ENCODE data around the gene ARID3C.
"Not testable (repeated sequence)": the region's sequence is repeated elsewhere in the genome, so short reads cannot be mapped to it uniquely, and the experiment has no call there.

Gene ARID3C

DNA sequence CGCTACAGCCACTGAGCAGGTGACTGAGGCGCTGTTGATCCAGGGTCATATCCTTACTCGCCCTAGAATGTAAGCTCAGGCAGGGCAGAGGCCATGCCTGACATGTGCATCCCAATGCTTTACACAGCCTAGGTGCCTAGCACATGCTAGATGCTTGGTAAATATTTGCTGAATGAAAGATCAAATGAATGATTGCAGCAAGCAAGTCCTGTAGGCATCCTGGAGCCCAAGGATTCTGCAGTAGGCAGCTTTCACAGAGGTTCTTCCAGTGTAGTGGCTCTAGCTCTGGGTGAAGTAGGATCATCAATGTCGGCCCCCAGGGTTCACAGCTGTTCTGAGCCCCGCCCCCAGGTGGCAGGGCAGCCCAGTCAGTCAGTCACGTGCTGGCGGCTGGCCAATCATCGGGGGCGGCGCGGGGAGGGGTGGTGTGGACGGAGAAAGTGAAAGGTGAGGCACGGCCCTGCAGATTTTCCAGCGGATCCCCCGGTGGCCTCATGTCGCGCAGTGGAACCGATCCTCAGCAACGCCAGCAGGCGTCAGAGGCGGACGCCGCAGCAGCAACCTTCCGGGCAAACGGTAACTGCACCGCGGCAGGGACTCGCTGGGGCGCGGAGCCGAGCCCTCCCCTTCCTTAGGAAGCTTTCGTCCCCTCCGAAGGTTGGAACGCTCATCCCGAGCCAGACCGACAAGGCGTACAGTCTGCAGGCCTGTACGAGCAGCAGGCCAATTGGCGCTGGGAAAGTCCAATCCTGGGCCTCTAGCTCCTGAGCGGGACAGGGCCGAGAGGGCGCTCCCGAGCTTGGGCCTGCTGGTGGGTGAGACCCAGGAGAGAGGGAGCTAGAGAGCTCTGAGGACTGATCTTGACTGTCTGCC lies 17.6 kb upstream of the ARID3C start, which contains the start of gene GALT:
TSS of gene GALT (plus strand) at position 465 of the 873 bp plus-strand sequence. CDS start at position 495, 30 bp downstream.
- Histone ChIP-seq H3K9ac (ENCODE audit: low read depth, low read length, poor library complexity, severe bottlenecking) (peak within 1 kb of the TSS; percentile 81), H3K27me3 (ENCODE audit: insufficient read depth, low read length, poor library complexity, severe bottlenecking) (no peaks in the 10 kb centered on the region), H3K36me3 (ENCODE audit: insufficient read depth, low read length) (peaks cover 10% of the 10 kb centered on the region; the same call in 1 of the 2 replicates), H4K20me1 (ENCODE audit: insufficient read depth, low read length, poor library complexity, severe bottlenecking) (peaks cover 16% of the 10 kb centered on the region), H3K4me3 (ENCODE audit: low read length, poor library complexity, severe bottlenecking) (peak within 1 kb of the TSS; percentile 85), H3K4me1 (ENCODE audit: insufficient read depth, low read length, poor library complexity, severe bottlenecking) (peaks cover 23% of the 10 kb centered on the region), H2AFZ (ENCODE audit: low read length) (peak within 1 kb of the TSS; percentile 94), H3K4me2 (ENCODE audit: low read depth, low read length, poor library complexity, severe bottlenecking) (peak within 1 kb of the TSS; percentile 85), H3K9me2 (replicated peaks; ENCODE audit: low read depth, low read length) (no peaks in the 10 kb centered on the region), H3F3A (ENCODE audit: low read depth) (no peaks in the 10 kb centered on the region), H3K79me2 (ENCODE audit: insufficient read depth, low read length) (peaks cover 24% of the 10 kb centered on the region), H3K9me3 (ENCODE audit: insufficient read depth, low read depth, low read length) (no peaks in the 10 kb centered on the region)
- TF ChIP-seq, protein P1, sequence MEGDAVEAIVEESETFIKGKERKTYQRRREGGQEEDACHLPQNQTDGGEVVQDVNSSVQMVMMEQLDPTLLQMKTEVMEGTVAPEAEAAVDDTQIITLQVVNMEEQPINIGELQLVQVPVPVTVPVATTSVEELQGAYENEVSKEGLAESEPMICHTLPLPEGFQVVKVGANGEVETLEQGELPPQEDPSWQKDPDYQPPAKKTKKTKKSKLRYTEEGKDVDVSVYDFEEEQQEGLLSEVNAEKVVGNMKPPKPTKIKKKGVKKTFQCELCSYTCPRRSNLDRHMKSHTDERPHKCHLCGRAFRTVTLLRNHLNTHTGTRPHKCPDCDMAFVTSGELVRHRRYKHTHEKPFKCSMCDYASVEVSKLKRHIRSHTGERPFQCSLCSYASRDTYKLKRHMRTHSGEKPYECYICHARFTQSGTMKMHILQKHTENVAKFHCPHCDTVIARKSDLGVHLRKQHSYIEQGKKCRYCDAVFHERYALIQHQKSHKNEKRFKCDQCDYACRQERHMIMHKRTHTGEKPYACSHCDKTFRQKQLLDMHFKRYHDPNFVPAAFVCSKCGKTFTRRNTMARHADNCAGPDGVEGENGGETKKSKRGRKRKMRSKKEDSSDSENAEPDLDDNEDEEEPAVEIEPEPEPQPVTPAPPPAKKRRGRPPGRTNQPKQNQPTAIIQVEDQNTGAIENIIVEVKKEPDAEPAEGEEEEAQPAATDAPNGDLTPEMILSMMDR (conservative IDR thresholded peaks at IDR 0.05; ENCODE audit: low read length): peak; percentile 72
- no peak for TF ChIP-seq EZH2phosphoT487 (IDR thresholded peaks at IDR 0.05; ENCODE audit: borderline replicate concordance)

DNA sequence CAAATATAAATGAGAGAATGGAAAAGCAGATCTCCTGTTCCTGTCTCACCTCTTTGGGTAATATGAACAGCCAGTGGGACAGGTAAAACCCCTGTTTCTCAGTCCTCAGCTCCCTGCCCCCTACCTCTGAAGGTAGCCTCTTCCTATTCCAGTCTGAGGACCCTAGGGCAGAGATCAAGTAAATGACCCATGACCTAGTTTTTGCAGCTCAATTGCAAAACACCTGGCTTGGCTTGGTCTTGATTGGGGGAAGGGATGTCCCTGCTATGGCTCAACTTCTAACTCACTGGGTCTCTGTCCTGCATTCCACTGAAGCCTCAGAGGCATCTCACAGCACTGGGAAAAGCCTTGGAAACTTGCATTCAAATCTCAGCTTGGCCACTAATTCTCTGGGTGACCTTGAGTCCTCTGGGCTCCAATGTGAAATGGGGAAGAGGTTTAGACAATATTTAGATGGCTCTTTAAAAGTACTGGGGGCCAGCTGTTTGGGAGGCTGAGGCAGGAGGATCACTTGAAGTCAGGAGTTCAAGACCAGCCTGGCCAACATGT lies 16.0 kb upstream of the ARID3C start:
- peaks cover 24% of the 10 kb centered on the region for H3K79me2 ChIP-seq (ENCODE audit: insufficient read depth, low read length)
- no peaks in the 10 kb centered on the region for H3K27me3 ChIP-seq (ENCODE audit: insufficient read depth, low read length, poor library complexity, severe bottlenecking)
- no peaks in the 10 kb centered on the region for H3K9me2 ChIP-seq (replicated peaks; ENCODE audit: low read depth, low read length)
- no peaks in the 10 kb centered on the region for H3K9me3 ChIP-seq (ENCODE audit: insufficient read depth, low read depth, low read length)
- H3K4me2 ChIP-seq (ENCODE audit: low read depth, low read length, poor library complexity, severe bottlenecking): no peak overlapping the region
- no peak overlapping the region for H3K4me3 ChIP-seq (ENCODE audit: low read length, poor library complexity, severe bottlenecking)
- peaks cover 16% of the 10 kb centered on the region for H4K20me1 ChIP-seq (ENCODE audit: insufficient read depth, low read length, poor library complexity, severe bottlenecking)
- peaks cover 23% of the 10 kb centered on the region for H3K4me1 ChIP-seq (ENCODE audit: insufficient read depth, low read length, poor library complexity, severe bottlenecking)
- peaks cover 10% of the 10 kb centered on the region; the same call in 1 of the 2 replicates for H3K36me3 ChIP-seq (ENCODE audit: insufficient read depth, low read length)
- no peak overlapping the region for H2AFZ ChIP-seq (ENCODE audit: low read length)
- H3K9ac ChIP-seq (ENCODE audit: low read depth, low read length, poor library complexity, severe bottlenecking): no peak overlapping the region
- no peaks in the 10 kb centered on the region for H3F3A ChIP-seq (ENCODE audit: low read depth)
- no peak for TF ChIP-seq EZH2phosphoT487 (IDR thresholded peaks at IDR 0.05; ENCODE audit: borderline replicate concordance)
- TF ChIP-seq, protein P1 (conservative IDR thresholded peaks at IDR 0.05; ENCODE audit: low read length): no peak

DNA sequence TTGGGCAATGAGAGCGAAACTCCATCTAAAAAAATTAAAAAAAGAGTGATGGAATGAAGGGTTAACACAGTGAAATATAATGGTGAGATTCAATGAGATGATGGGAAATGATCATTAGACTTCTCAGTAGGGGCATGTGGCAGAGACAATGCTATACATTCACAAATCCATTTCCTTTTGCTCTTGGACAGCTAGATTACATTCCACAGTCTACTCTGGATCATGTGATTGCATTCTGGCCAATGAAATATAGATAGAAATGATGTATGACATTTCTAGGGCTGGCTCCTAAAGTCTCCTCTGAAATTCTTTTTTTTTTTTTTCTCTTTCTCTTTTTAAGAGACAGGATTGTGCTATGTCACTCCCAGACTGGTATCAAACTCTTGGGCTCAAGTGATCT lies 13.8 kb upstream of the ARID3C start:
- Histone ChIP-seq H4K20me1 (ENCODE audit: insufficient read depth, low read length, poor library complexity, severe bottlenecking) (peaks cover 4% of the 10 kb centered on the region), H3K4me1 (ENCODE audit: insufficient read depth, low read length, poor library complexity, severe bottlenecking) (peaks cover 17% of the 10 kb centered on the region), H3K4me2 (ENCODE audit: low read depth, low read length, poor library complexity, severe bottlenecking) (no peak overlapping the region), H3K79me2 (ENCODE audit: insufficient read depth, low read length) (peaks cover 7% of the 10 kb centered on the region), H3F3A (ENCODE audit: low read depth) (no peaks in the 10 kb centered on the region), H3K4me3 (ENCODE audit: low read length, poor library complexity, severe bottlenecking) (no peak overlapping the region), H3K27me3 (ENCODE audit: insufficient read depth, low read length, poor library complexity, severe bottlenecking) (no peaks in the 10 kb centered on the region), H2AFZ (ENCODE audit: low read length) (no peak overlapping the region), H3K9me2 (replicated peaks; ENCODE audit: low read depth, low read length) (no peaks in the 10 kb centered on the region), H3K9me3 (ENCODE audit: insufficient read depth, low read depth, low read length) (no peaks in the 10 kb centered on the region), H3K36me3 (ENCODE audit: insufficient read depth, low read length) (no peaks in the 10 kb centered on the region), H3K9ac (ENCODE audit: low read depth, low read length, poor library complexity, severe bottlenecking) (no peak overlapping the region)
- TF ChIP-seq EZH2phosphoT487 (IDR thresholded peaks at IDR 0.05; ENCODE audit: borderline replicate concordance): no peak
- TF ChIP-seq, protein P1 (conservative IDR thresholded peaks at IDR 0.05; ENCODE audit: low read length): no peak

DNA sequence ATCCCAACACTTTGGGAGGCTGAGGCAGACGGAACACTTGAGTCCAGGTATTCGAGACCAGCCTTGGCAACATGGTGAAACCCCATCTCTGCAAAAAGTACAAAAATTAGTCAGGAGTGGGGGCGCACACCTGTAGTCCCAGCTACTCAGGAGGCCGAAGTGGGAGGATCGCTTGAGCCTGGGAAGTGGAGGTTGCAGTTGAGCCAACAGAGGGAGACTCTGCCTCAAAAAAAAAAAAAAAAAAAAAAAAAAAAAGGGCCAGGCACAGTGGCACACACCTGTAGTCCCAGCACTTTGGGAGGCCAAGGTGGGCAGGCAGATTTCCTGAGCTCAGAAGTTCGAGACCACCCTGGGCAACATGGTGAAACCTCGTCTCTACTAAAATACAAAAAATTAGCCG lies 10.5 kb upstream of the ARID3C start:
- H4K20me1 ChIP-seq (ENCODE audit: insufficient read depth, low read length, poor library complexity, severe bottlenecking): peaks cover 13% of the 10 kb centered on the region
- not testable (repeated sequence) for H3K9me2 ChIP-seq (replicated peaks; ENCODE audit: low read depth, low read length); H3K36me3 ChIP-seq (ENCODE audit: insufficient read depth, low read length); H3K4me3 ChIP-seq (ENCODE audit: low read length, poor library complexity, severe bottlenecking); H3K27me3 ChIP-seq (ENCODE audit: insufficient read depth, low read length, poor library complexity, severe bottlenecking); H3K9me3 ChIP-seq (ENCODE audit: insufficient read depth, low read depth, low read length); H3F3A ChIP-seq (ENCODE audit: low read depth); H3K4me2 ChIP-seq (ENCODE audit: low read depth, low read length, poor library complexity, severe bottlenecking); H3K9ac ChIP-seq (ENCODE audit: low read depth, low read length, poor library complexity, severe bottlenecking); H2AFZ ChIP-seq (ENCODE audit: low read length)
- peaks cover 25% of the 10 kb centered on the region for H3K79me2 ChIP-seq (ENCODE audit: insufficient read depth, low read length)
- H3K4me1 ChIP-seq (ENCODE audit: insufficient read depth, low read length, poor library complexity, severe bottlenecking): peaks cover 27% of the 10 kb centered on the region

Measured in Loucy (cell line).